HEK293T (cell line): Measurements from ENCODE around the gene BPIFB6.

Source experiments
- ARNT ChIP-seq: fragments of 450-650 bp; IDR thresholded peaks from 2 replicates; pipeline ENCODE4 v1.6.1; 2017; ENCODE audit warnings: mild to moderate bottlenecking
- FOXK2 ChIP-seq: fragments of 450-650 bp; IDR thresholded peaks from 2 replicates; pipeline ENCODE4 v1.6.1; 2016; ENCODE audit warnings: mild to moderate bottlenecking
- FOXM1 ChIP-seq: fragments of 450-650 bp; IDR thresholded peaks from 2 replicates; pipeline ENCODE4 v1.6.1; 2017; ENCODE audit warnings: mild to moderate bottlenecking, borderline replicate concordance
- HDGF ChIP-seq: fragments of 450-650 bp; IDR thresholded peaks from 2 replicates; pipeline ENCODE4 v1.6.1; 2017; ENCODE audit warnings: antibody characterized with exemption, borderline replicate concordance
- L3MBTL2 ChIP-seq: fragments of 450-650 bp; conservative IDR thresholded peaks from 2 replicates; pipeline ENCODE4 v1.6.1; 2016; ENCODE audit warnings: mild to moderate bottlenecking
- LEF1 ChIP-seq: fragments of 450-650 bp; IDR thresholded peaks from 2 replicates; pipeline ENCODE4 v1.6.1; 2017; ENCODE audit warnings: mild to moderate bottlenecking, borderline replicate concordance
- NFRKB ChIP-seq: fragments of 450-650 bp; IDR thresholded peaks from 2 replicates; pipeline ENCODE4 v1.6.1; 2016; ENCODE audit warnings: mild to moderate bottlenecking, moderate library complexity
- SP1 ChIP-seq: fragments of 450-650 bp; IDR thresholded peaks from 2 replicates; pipeline ENCODE4 v1.6.1; 2017
- SUZ12 ChIP-seq: fragments of 450-650 bp; IDR thresholded peaks from 2 replicates; pipeline ENCODE4 v1.6.1; 2016; ENCODE audit warnings: mild to moderate bottlenecking
- TF ChIP-seq, protein P1 (sequence below): fragments of 450-650 bp; IDR thresholded peaks from 2 replicates; pipeline ENCODE4 v1.6.1; 2016

DNA sequence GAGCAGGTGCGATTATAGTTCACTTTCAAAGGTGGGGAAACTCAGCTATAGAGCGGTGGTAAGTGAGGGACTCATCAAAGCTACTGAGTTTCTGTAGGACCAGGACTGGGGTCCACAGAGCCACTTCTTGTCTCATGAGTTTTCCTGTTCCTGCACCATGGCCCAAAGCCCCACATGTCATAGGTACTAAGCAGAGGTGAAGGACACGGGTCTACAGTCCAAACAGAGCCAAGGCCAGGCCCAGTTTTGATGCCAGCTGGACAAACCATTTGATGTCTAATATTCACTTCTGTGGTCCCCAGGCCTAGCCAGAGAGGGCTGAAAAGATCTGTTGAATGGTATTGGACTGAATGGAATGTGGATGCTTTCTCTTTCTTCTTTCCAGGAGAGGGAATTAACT lies 11.0 kb downstream of the BPIFB6 start:
- TF ChIP-seq, protein P1, sequence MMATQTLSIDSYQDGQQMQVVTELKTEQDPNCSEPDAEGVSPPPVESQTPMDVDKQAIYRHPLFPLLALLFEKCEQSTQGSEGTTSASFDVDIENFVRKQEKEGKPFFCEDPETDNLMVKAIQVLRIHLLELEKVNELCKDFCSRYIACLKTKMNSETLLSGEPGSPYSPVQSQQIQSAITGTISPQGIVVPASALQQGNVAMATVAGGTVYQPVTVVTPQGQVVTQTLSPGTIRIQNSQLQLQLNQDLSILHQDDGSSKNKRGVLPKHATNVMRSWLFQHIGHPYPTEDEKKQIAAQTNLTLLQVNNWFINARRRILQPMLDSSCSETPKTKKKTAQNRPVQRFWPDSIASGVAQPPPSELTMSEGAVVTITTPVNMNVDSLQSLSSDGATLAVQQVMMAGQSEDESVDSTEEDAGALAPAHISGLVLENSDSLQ: no peak
- TF ChIP-seq SP1 (no peak), FOXM1 (no peak), SUZ12 (no peak), NFRKB (no peak), L3MBTL2 (no peak), LEF1 (no peak), ARNT (no peak), HDGF (no peak), FOXK2 (no peak)
